BLaER1 (cell line): ENCODE measurements around the gene HIGD1C.
A peak's percentile ranks its signal among the peaks of the same experiment; 100 is the strongest.

Experiments
- H3K27ac ChIP-seq: shearing (Covaris generic); formaldehyde crosslinking; 2 replicates; pipeline ENCODE4 v1.8.1; 2022
- H3K27me3 ChIP-seq: shearing (Covaris generic); formaldehyde crosslinking; 2 replicates; pipeline ENCODE4 v1.8.1; 2022
- H3K36me3 ChIP-seq: shearing (Covaris generic); formaldehyde crosslinking; 2 replicates; pipeline ENCODE4 v1.8.1; 2022
- H3K4me1 ChIP-seq: shearing (Covaris generic); formaldehyde crosslinking; 2 replicates; pipeline ENCODE4 v1.8.1; 2022
- H3K4me2 ChIP-seq: shearing (Covaris generic); formaldehyde crosslinking; 2 replicates; pipeline ENCODE4 v1.8.1; 2022
- H3K4me3 ChIP-seq: shearing (Covaris generic); formaldehyde crosslinking; 2 replicates; pipeline ENCODE4 v1.8.1; 2022
- H3K9ac ChIP-seq: shearing (Covaris generic); formaldehyde crosslinking; 2 replicates; pipeline ENCODE4 v1.8.1; 2022
- H3K9me3 ChIP-seq: shearing (Covaris generic); formaldehyde crosslinking; 2 replicates; pipeline ENCODE4 v1.8.1; 2022
- H4K20me1 ChIP-seq: shearing (Covaris generic); formaldehyde crosslinking; 2 replicates; pipeline ENCODE4 v1.8.1; 2022
- Cebpa-rat ChIP-seq: shearing (Covaris generic); IDR thresholded peaks from 2 replicates; pipeline ENCODE4 v1.8.1; 2022

The HIGD1C gene

DNA sequence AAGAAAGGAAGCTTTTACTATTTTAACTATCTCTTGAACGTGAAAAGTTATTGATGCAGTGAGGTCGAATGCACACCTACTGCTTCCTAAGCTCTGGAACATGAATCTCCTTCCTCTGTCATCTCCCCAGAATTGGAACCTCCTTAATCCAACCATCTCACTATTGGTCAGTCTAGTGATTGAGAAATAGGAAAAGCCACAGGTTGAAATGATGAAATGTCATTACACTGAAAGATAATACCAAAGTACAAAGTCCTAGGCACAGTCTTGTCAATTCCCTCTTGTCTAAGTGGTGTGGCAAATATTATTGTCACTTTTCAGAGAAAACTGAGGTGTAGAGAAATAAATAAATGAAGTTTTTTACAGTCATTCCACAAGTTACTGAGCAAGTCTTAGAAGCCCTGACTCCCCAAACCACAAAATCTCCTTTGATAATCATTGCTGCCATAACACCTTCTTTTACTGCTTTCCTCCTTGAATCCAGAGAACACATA lies 19.5 kb upstream of the HIGD1C start:
- Histone ChIP-seq H3K36me3 (peaks cover 23% of the 10 kb centered on the region), H4K20me1 (no peaks in the 10 kb centered on the region), H3K4me3 (no peak overlapping the region), H3K9me3 (peaks cover 17% of the 10 kb centered on the region), H3K4me1 (peaks cover 13% of the 10 kb centered on the region), H3K9ac (no peak overlapping the region), H3K27me3 (no peaks in the 10 kb centered on the region), H3K4me2 (no peak overlapping the region), H3K27ac (no peak overlapping the region)
- no peak for TF ChIP-seq Cebpa-rat

DNA sequence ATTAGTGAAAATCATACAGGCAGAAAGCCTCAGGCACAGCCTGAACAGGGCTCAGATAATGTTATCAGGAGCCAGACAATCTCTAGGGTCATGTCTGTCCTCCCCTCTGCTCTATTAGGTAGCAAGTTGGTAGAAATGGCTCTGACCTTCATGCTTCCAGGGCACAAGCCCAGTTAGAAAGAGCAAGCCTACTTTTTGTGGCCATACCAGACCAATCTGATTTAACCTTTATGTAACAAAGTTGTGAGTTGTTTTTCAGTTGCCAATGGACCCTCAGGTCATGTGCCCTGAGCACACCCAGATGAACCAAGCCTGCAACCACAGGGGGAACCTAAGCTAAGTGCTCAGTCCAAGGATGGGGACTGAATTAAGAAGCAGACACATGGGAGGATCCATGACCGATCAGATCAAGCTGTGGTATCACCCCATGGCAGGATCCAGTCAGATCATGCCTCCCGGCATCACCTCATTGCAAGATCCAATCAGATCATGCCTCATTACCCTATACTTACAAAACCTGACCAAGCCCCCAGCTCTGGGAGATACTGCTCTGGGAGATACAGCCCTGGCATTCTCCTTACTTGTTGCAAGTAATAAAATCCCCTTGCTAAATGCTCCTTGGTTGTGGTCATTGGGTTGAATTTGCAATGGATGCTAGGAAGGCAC lies 18.8 kb upstream of the HIGD1C start:
- Histone ChIP-seq H3K4me1 (peaks cover 5% of the 10 kb centered on the region), H3K27ac (no peak overlapping the region), H4K20me1 (no peaks in the 10 kb centered on the region), H3K4me2 (no peak overlapping the region), H3K9ac (no peak overlapping the region), H3K4me3 (no peak overlapping the region), H3K27me3 (no peaks in the 10 kb centered on the region), H3K36me3 (peaks cover 29% of the 10 kb centered on the region), H3K9me3 (peaks cover 25% of the 10 kb centered on the region)
- TF ChIP-seq Cebpa-rat, result no peak

DNA sequence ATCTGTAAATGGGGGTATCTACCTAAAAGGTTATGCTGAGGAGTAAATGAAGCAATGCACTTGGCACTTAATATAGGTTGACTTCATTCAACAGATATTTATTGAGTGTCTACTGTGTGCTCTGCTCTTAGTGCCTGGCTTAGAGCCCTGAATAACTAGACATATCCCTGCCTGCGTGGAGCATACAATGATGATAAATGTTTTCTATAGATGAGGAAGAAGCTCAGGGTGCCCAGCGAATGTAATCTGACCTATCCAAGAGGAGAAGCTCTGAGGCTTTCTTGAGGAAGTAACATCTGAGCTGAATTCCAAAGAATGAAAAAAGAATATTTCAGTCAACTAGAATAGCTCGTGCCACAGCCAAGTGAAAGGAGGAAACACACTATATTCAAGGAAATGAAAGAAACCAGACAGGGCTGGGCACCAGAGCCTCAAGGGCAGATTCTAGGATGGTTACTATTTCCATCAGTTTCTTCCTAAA lies 17.9 kb upstream of the HIGD1C start:
- Histone ChIP-seq H3K9ac (no peak overlapping the region), H3K9me3 (peaks cover 33% of the 10 kb centered on the region), H3K36me3 (peaks cover 29% of the 10 kb centered on the region), H3K27me3 (no peaks in the 10 kb centered on the region), H4K20me1 (no peaks in the 10 kb centered on the region), H3K4me1 (no peaks in the 10 kb centered on the region), H3K27ac (no peak overlapping the region), H3K4me3 (no peak overlapping the region), H3K4me2 (no peak overlapping the region)
- TF ChIP-seq Cebpa-rat, result no peak

DNA sequence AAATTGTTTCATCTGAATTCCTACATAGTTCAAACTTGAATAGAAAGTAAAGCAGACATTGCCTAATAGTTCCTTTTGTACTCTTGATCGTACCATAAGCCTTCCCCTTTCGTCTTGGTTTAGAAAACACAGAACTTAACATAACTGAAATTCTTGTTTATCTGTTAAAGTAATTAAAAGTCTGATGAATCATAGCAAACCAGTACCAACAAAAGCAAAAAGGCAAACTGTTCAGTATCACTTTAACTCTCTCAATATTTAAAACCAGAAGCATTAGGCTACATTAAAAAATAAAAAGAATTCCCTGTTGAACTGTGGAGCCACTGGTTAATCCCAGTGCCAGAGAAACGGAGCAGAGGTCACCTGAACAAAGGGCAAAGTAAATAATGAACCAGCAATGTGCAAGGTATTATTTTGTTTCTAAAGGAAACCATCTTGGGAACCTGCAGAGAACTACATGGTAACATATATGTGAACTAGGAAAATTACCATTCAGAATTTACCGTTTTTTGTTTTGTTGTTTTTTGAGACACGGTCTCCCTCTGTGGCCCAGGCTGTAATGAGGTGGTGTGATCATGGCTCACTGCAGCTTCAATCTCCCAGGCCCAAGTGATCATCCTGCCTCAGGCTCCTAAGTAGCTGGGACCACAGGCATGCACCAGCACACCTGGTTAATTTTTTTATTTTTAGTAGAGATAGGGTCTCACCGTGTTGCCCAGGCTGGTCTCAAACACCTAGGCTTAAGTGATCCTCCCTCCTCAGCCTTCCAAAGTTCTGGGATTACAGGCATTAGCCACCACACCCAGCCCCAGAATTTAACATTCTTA lies 17.1 kb upstream of the HIGD1C start:
- H3K4me3 ChIP-seq, result no peak overlapping the region
- TF ChIP-seq Cebpa-rat, result no peak
- no peak overlapping the region for H3K9ac ChIP-seq

DNA sequence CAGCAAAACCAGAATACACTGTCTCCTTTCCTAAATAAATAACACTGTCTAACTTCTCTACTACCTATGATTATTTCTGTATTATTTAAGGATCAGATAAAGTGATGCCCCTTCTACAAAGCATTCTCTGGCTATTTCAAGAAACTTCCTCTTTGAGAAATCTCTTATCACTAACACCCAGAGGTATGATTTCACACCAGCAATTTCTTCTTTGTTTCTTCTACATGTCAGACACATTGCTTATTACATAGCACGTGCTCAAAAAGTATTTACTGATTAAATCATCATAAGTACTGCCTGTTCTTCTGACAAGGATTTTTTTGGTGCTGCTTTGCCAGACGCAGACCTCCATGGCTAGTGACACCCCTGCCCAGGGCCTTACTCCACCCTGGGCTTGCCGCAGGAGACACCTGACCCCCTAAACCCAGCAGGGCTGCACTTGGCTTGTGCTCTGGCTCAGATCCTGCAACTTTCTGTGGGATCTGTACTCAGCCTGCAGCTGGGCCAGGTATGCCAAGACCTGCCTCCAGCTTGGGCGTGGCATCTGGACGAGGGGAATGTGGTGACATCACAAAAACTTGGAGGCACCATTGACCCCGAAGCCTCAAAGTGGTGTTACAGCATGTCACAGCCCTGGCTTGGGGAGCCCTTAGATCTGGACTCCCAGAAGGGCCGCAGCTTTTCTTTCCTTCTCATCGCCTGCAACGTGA lies 15.4 kb upstream of the HIGD1C start:
- Histone ChIP-seq H3K9ac (no peak overlapping the region), H3K27me3 (no peaks in the 10 kb centered on the region), H3K27ac (no peak overlapping the region), H3K9me3 (peaks cover 33% of the 10 kb centered on the region), H4K20me1 (no peaks in the 10 kb centered on the region), H3K4me1 (peaks cover 6% of the 10 kb centered on the region), H3K4me2 (no peak overlapping the region), H3K4me3 (peak overlapping the region; percentile 11; the same call in 1 of the 2 replicates), H3K36me3 (peaks cover 21% of the 10 kb centered on the region)
- TF ChIP-seq Cebpa-rat, result no peak

More for the DNA sequence above, 17.1 kb upstream of the HIGD1C start:
- Histone ChIP-seq H3K4me2 (no peak overlapping the region), H4K20me1 (no peaks in the 10 kb centered on the region), H3K27ac (no peak overlapping the region), H3K4me1 (no peaks in the 10 kb centered on the region), H3K27me3 (no peaks in the 10 kb centered on the region), H3K9me3 (peaks cover 33% of the 10 kb centered on the region), H3K36me3 (peaks cover 28% of the 10 kb centered on the region)

DNA sequence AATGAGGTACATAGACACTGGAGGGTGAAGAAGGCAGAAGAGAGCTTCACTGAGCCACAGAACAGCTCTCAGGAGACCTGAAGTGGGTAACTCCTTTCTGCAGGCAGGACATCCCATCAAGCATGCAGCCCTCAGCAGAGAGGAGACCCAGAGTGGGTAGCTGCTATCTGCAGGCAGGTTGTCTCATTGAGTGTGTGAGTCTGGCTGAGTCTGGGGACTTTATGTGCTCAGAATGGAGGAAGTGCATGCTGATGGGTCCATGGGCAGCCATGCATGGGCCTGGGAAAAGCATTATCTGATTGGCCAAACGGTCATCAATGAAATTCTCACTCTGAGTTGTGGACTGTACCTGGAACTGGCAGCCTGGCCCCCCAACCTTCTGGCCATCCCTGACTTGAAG lies 14.7 kb upstream of the HIGD1C start:
- Histone ChIP-seq H3K4me1 (peaks cover 12% of the 10 kb centered on the region), H3K27me3 (no peaks in the 10 kb centered on the region), H3K4me2 (no peak overlapping the region), H3K9me3 (peaks cover 33% of the 10 kb centered on the region), H4K20me1 (no peaks in the 10 kb centered on the region), H3K4me3 (peak overlapping the region; percentile 11; the same call in 1 of the 2 replicates), H3K9ac (no peak overlapping the region), H3K36me3 (peaks cover 21% of the 10 kb centered on the region), H3K27ac (no peak overlapping the region)
- TF ChIP-seq Cebpa-rat, result no peak

DNA sequence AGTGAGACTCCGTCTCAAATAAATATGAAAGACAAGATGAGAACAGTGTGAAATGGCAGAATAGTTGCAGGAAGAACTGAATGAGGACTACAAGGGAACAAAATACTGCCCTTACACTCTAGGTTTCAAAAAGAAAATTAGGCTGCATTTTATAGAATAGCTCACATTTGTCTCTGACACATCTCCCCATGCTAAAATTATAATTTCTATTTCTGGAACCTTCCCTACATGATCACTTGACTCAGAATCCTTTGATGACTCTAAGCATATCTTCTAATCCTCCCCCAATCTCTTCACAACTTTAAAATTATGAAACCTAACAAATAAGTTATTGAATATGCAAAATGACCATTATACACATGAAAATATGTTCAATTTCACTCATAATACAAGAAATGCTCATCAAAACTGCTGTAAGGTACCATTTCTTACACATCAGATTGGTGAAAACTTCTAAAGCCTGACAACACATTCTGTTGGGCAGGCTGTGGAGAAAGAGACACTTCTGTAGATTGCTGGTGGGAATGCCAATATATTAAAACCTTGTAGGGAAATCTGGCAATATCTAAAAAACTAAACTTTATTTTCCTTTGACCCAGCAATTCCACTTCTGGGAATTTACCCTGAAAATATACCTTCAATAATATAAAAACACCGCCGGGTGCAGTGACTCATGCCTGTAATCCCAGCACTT lies 4.3 kb upstream of the HIGD1C start:
- Histone ChIP-seq H3K9ac (no peak overlapping the region), H3K36me3 (no peaks in the 10 kb centered on the region; the same call in 1 of the 2 replicates), H3K27ac (no peak overlapping the region), H4K20me1 (no peaks in the 10 kb centered on the region), H3K4me1 (0 out of 2 replicates have a peak, but pooled peaks cover 4% of the 10 kb centered on the region), H3K4me3 (no peak overlapping the region), H3K27me3 (no peaks in the 10 kb centered on the region), H3K9me3 (no peaks in the 10 kb centered on the region), H3K4me2 (peak overlapping the region; percentile 5; the same call in 1 of the 2 replicates)
- no peak for TF ChIP-seq Cebpa-rat

DNA sequence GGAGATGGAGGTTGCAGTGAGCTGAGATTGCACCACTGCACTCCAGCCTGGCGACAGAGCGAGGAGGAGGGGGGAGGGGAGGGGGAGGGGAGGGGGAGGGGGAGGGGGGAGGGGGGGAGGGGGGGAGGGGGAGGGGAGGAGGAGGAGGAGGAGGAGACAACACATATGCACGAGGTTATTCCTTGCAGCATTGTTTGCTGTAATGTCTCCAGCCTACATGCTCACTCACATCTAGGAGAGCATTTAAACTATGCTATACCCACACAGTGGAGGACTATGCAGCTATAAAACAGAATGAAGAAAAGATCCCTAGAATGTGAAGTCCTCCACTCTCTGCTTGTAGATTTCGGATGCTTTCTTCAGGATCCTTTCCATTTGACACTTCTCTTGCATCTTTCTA lies 3.5 kb upstream of the HIGD1C start:
- Histone ChIP-seq H3K4me3 (no peak overlapping the region), H4K20me1 (no peaks in the 10 kb centered on the region), H3K27ac (no peak overlapping the region), H3K4me1 (0 out of 2 replicates have a peak, but pooled peaks cover 4% of the 10 kb centered on the region), H3K9ac (no peak overlapping the region), H3K9me3 (no peaks in the 10 kb centered on the region), H3K4me2 (no peak overlapping the region), H3K36me3 (no peaks in the 10 kb centered on the region; the same call in 1 of the 2 replicates), H3K27me3 (no peaks in the 10 kb centered on the region)
- TF ChIP-seq Cebpa-rat, result no peak

DNA sequence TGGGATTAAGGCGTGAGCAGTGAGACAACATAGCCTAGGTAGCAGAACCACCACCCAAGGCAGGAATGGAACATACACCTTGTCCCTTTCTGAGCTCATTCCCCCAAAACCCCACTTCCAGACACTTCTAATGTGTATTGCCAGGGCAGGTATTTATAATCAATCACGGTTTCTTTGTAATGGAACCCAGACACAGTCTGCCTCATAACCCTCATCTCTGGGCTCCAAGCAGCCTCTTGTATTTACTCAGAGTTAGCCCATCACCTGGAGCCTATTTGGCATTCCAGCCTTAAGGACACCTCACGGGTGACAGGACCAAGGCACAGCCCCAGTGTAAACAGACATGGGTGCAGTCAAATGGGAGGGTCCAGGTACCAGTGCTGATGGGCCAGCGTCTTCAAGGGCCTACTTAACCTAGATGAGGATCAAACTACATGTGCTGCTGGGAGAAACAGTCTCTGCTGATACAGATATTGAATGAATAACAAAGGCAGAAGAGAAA lies 2.5 kb upstream of the HIGD1C start:
- Histone ChIP-seq H4K20me1 (no peaks in the 10 kb centered on the region), H3K27me3 (no peaks in the 10 kb centered on the region), H3K9ac (no peak overlapping the region), H3K9me3 (no peaks in the 10 kb centered on the region), H3K27ac (no peak overlapping the region), H3K4me1 (0 out of 2 replicates have a peak, but pooled peaks cover 4% of the 10 kb centered on the region), H3K4me2 (no peak overlapping the region), H3K36me3 (no peaks in the 10 kb centered on the region; the same call in 1 of the 2 replicates), H3K4me3 (no peak overlapping the region)
- no peak for TF ChIP-seq Cebpa-rat
